ENCODE measurements around the gene ARHGAP33.
A peak's percentile ranks its signal among the peaks of the same experiment; 100 is the strongest.

ARHGAP33 gene

GRCh38 chr19:35742121-35742724 lies 33.1 kb upstream of the ARHGAP33 start, which contains the start of gene IGFLR1:
IGFLR1 (minus strand) TSS chr19:35742452; CDS start chr19:35741180, 1,272 bp downstream.
- H3K9me3 Mint-ChIP-seq = no peaks in the 10 kb centered on the region
- no peak for ATAC-seq (replicated peaks; ENCODE audit: extremely low read depth, poor library complexity, severe bottlenecking)
- H3K4me1 Mint-ChIP-seq = peaks cover 54% of the 10 kb centered on the region
- peaks cover 25% of the 10 kb centered on the region for H3K36me3 Mint-ChIP-seq (ENCODE audit: insufficient read depth)
- H3K27ac Mint-ChIP-seq (ENCODE audit: low read depth) = peak within 1 kb of the TSS; percentile 97
- peak within 1 kb of the TSS; percentile 86 for H3K4me3 Mint-ChIP-seq
- DNase-seq (ENCODE audit: low spot score in 2 of 2) = peak in 1 of 2 donors; percentile 46
- H3K27me3 Mint-ChIP-seq = no peaks in the 10 kb centered on the region

- H3K27ac Mint-ChIP-seq (ENCODE audit: low read depth) = peak overlapping the region; percentile 95
- H3K27me3 Mint-ChIP-seq = no peaks in the 10 kb centered on the region
- DNase-seq (ENCODE audit: low spot score in 2 of 2) = no peak
- peaks cover 55% of the 10 kb centered on the region for H3K4me1 Mint-ChIP-seq
- H3K36me3 Mint-ChIP-seq (ENCODE audit: insufficient read depth) = peaks cover 24% of the 10 kb centered on the region
- H3K9me3 Mint-ChIP-seq = no peaks in the 10 kb centered on the region
- H3K4me3 Mint-ChIP-seq = peak overlapping the region; percentile 97
- ATAC-seq (replicated peaks; ENCODE audit: extremely low read depth, poor library complexity, severe bottlenecking) = no peak
Observed at GRCh38 chr19:35743640-35744429, 31.5 kb upstream of the ARHGAP33 start.

- Mint-ChIP-seq H3K27ac (ENCODE audit: low read depth) (peak overlapping the region; percentile 95), H3K4me1 (peaks cover 59% of the 10 kb centered on the region)
Observed at GRCh38 chr19:35744430-35745327, 30.7 kb upstream of the ARHGAP33 start.

GRCh38 chr19:35745328-35746086 lies 29.9 kb upstream of the ARHGAP33 start, which contains the start of the genes PSENEN and U2AF1L4:
PSENEN (plus strand) TSS chr19:35745651; CDS start chr19:35745931, 280 bp downstream.
U2AF1L4 (minus strand) TSS chr19:35745418; CDS start chr19:35745391, 27 bp downstream.
- peak; percentile 89 to 97 for DNase-seq (ENCODE audit: low spot score in 2 of 2)
- H3K9me3 Mint-ChIP-seq = no peaks in the 10 kb centered on the region
- ATAC-seq (replicated peaks; ENCODE audit: extremely low read depth, poor library complexity, severe bottlenecking) = peak; percentile 63
- H3K36me3 Mint-ChIP-seq (ENCODE audit: insufficient read depth) = peaks cover 24% of the 10 kb centered on the region
- peaks cover 59% of the 10 kb centered on the region for H3K4me1 Mint-ChIP-seq
- peak within 1 kb of the TSS; percentile 95 for H3K27ac Mint-ChIP-seq (ENCODE audit: low read depth)
- H3K4me3 Mint-ChIP-seq = peak within 1 kb of the TSS; percentile 97
- H3K27me3 Mint-ChIP-seq = no peaks in the 10 kb centered on the region

More at GRCh38 chr19:35744430-35745327, 30.7 kb upstream of the ARHGAP33 start:
- H3K36me3 Mint-ChIP-seq (ENCODE audit: insufficient read depth) = peaks cover 24% of the 10 kb centered on the region
- H3K27me3 Mint-ChIP-seq = no peaks in the 10 kb centered on the region
- peak; percentile 64 for ATAC-seq (replicated peaks; ENCODE audit: extremely low read depth, poor library complexity, severe bottlenecking)
- DNase-seq (ENCODE audit: low spot score in 2 of 2) = peak; percentile 87 to 91
- H3K4me3 Mint-ChIP-seq = peak overlapping the region; percentile 97
- no peaks in the 10 kb centered on the region for H3K9me3 Mint-ChIP-seq

GRCh38 chr19:35746087-35746462 lies 29.3 kb upstream of the ARHGAP33 start:
- H3K4me3 Mint-ChIP-seq = peak overlapping the region; percentile 97
- peaks cover 21% of the 10 kb centered on the region for H3K36me3 Mint-ChIP-seq (ENCODE audit: insufficient read depth)
- DNase-seq (ENCODE audit: low spot score in 2 of 2) (no peak), ATAC-seq (replicated peaks; ENCODE audit: extremely low read depth, poor library complexity, severe bottlenecking) (no peak)
- H3K27me3 Mint-ChIP-seq = no peaks in the 10 kb centered on the region
- peaks cover 53% of the 10 kb centered on the region for H3K4me1 Mint-ChIP-seq
- peak overlapping the region; percentile 95 for H3K27ac Mint-ChIP-seq (ENCODE audit: low read depth)
- no peaks in the 10 kb centered on the region for H3K9me3 Mint-ChIP-seq

- Mint-ChIP-seq H3K4me3 (peak overlapping the region; percentile 97), H3K9me3 (no peaks in the 10 kb centered on the region), H3K27me3 (no peaks in the 10 kb centered on the region), H3K36me3 (ENCODE audit: insufficient read depth) (peaks cover 21% of the 10 kb centered on the region), H3K27ac (ENCODE audit: low read depth) (no peak overlapping the region), H3K4me1 (peaks cover 52% of the 10 kb centered on the region)
- DNase-seq (ENCODE audit: low spot score in 2 of 2) (no peak), ATAC-seq (replicated peaks; ENCODE audit: extremely low read depth, poor library complexity, severe bottlenecking) (no peak)
Observed at GRCh38 chr19:35746531-35746930, 28.8 kb upstream of the ARHGAP33 start.

- DNase-seq (ENCODE audit: low spot score in 2 of 2) (peak; percentile 94 to 98), ATAC-seq (replicated peaks; ENCODE audit: extremely low read depth, poor library complexity, severe bottlenecking) (peak; percentile 72)
- Mint-ChIP-seq H3K4me1 (peaks cover 42% of the 10 kb centered on the region), H3K4me3 (peak within 1 kb of the TSS; percentile 97), H3K27me3 (no peaks in the 10 kb centered on the region), H3K9me3 (no peaks in the 10 kb centered on the region), H3K36me3 (ENCODE audit: insufficient read depth) (peaks cover 17% of the 10 kb centered on the region), H3K27ac (ENCODE audit: low read depth) (peak within 1 kb of the TSS; percentile 78)
Observed at GRCh38 chr19:35748106-35749020, 27.0 kb upstream of the ARHGAP33 start, which contains the start of gene LIN37. LIN37 (plus strand) TSS chr19:35748576; CDS start chr19:35748725, 149 bp downstream.

GRCh38 chr19:35750167-35750566 lies 25.2 kb upstream of the ARHGAP33 start:
- Mint-ChIP-seq H3K36me3 (ENCODE audit: insufficient read depth) (peaks cover 12% of the 10 kb centered on the region), H3K4me1 (peaks cover 36% of the 10 kb centered on the region), H3K27ac (ENCODE audit: low read depth) (no peak overlapping the region), H3K4me3 (peak overlapping the region; percentile 46), H3K27me3 (no peaks in the 10 kb centered on the region), H3K9me3 (no peaks in the 10 kb centered on the region)
- ATAC-seq (replicated peaks; ENCODE audit: extremely low read depth, poor library complexity, severe bottlenecking) (no peak), DNase-seq (ENCODE audit: low spot score in 2 of 2) (no peak)

- no peak for ATAC-seq (replicated peaks; ENCODE audit: extremely low read depth, poor library complexity, severe bottlenecking)
- Mint-ChIP-seq H3K27ac (ENCODE audit: low read depth) (no peak overlapping the region), H3K9me3 (no peaks in the 10 kb centered on the region), H3K36me3 (ENCODE audit: insufficient read depth) (peaks cover 11% of the 10 kb centered on the region), H3K4me1 (peaks cover 28% of the 10 kb centered on the region), H3K27me3 (no peaks in the 10 kb centered on the region), H3K4me3 (no peak overlapping the region)
- DNase-seq (ENCODE audit: low spot score in 2 of 2) = no peak
Observed at GRCh38 chr19:35751839-35752745, 23.3 kb upstream of the ARHGAP33 start.

- H3K36me3 Mint-ChIP-seq (ENCODE audit: insufficient read depth) = peaks cover 13% of the 10 kb centered on the region
- no peaks in the 10 kb centered on the region for H3K27me3 Mint-ChIP-seq
- no peak overlapping the region for H3K27ac Mint-ChIP-seq (ENCODE audit: low read depth)
- ATAC-seq (replicated peaks; ENCODE audit: extremely low read depth, poor library complexity, severe bottlenecking) (no peak), DNase-seq (ENCODE audit: low spot score in 2 of 2) (no peak)
- H3K9me3 Mint-ChIP-seq = no peaks in the 10 kb centered on the region
- no peak overlapping the region for H3K4me3 Mint-ChIP-seq
- H3K4me1 Mint-ChIP-seq = peaks cover 27% of the 10 kb centered on the region
Observed at GRCh38 chr19:35752746-35753350, 22.5 kb upstream of the ARHGAP33 start.

All from central memory CD8-positive, alpha-beta T cell (primary cell).